ENCODE data around the gene ANGPTL8. TPM values are rescaled to one million over a fixed set of nuclear protein-coding genes. Genes with fewer than 3 reads are reported as not detected.

The ANGPTL8 gene
- total and polyA plus RNA-seq, 2 experiments from 2014 or later: not detected

DNA sequence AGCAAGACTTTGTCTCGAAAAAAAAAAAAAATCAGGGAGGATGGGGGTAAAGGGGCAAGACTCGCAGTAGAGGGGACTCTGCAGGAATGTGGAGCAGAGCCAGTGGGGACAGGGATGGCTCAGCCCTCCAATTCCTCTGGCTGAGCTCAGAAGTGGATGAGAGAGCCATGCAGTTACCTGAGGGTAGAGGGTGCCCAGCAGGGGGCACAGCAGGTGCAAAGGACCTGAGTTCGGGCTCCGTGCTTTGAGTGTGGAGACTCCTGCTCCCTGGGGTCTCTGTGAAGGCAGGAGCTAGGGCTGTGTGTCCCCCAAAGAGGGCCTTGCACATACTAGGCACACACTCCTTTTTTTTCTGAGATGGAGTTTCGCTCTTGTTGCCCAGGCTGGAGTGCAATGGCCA lies 15.2 kb downstream of the ANGPTL8 start:
- Histone ChIP-seq H3K9me2 (ENCODE audit: insufficient read depth) (no peaks in the 10 kb centered on the region), H3K27me3 (ENCODE audit: insufficient read depth) (no peaks in the 10 kb centered on the region), H3K4me1 (ENCODE audit: insufficient read depth) (no peaks in the 10 kb centered on the region), H4K20me1 (replicated peaks; ENCODE audit: insufficient read depth) (no peaks in the 10 kb centered on the region; the same call in none of the 2 replicates), H3K4me3 (no peak overlapping the region), H3K4me2 (no peak overlapping the region), H2AFZ (no peak overlapping the region), H3K36me3 (ENCODE audit: insufficient read depth) (no peaks in the 10 kb centered on the region; the same call in 1 of the 2 replicates), H3F3A (replicated peaks; ENCODE audit: low read depth) (no peaks in the 10 kb centered on the region), H3K27ac (ENCODE audit: low read depth) (peak overlapping the region; percentile 32; the same call in 1 of the 2 replicates), H3K79me2 (replicated peaks; ENCODE audit: insufficient read depth) (peaks cover 10% of the 10 kb centered on the region)
- Mint-ChIP-seq H3K4me1 (no peaks in the 10 kb centered on the region), H3K27me3 (ENCODE audit: insufficient read depth, low read depth, poor library complexity) (peaks cover 7% of the 10 kb centered on the region), H3K27ac (no peak overlapping the region), H3K9me3 (no peaks in the 10 kb centered on the region), H3K4me3 (no peak overlapping the region), H3K36me3 (ENCODE audit: low read depth) (peaks cover 23% of the 10 kb centered on the region; the same call in 2 of the 3 replicates)
- TF ChIP-seq, protein P1, sequence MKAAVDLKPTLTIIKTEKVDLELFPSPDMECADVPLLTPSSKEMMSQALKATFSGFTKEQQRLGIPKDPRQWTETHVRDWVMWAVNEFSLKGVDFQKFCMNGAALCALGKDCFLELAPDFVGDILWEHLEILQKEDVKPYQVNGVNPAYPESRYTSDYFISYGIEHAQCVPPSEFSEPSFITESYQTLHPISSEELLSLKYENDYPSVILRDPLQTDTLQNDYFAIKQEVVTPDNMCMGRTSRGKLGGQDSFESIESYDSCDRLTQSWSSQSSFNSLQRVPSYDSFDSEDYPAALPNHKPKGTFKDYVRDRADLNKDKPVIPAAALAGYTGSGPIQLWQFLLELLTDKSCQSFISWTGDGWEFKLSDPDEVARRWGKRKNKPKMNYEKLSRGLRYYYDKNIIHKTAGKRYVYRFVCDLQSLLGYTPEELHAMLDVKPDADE (IDR thresholded peaks at IDR 0.05): no peak
- TF ChIP-seq, protein P2, sequence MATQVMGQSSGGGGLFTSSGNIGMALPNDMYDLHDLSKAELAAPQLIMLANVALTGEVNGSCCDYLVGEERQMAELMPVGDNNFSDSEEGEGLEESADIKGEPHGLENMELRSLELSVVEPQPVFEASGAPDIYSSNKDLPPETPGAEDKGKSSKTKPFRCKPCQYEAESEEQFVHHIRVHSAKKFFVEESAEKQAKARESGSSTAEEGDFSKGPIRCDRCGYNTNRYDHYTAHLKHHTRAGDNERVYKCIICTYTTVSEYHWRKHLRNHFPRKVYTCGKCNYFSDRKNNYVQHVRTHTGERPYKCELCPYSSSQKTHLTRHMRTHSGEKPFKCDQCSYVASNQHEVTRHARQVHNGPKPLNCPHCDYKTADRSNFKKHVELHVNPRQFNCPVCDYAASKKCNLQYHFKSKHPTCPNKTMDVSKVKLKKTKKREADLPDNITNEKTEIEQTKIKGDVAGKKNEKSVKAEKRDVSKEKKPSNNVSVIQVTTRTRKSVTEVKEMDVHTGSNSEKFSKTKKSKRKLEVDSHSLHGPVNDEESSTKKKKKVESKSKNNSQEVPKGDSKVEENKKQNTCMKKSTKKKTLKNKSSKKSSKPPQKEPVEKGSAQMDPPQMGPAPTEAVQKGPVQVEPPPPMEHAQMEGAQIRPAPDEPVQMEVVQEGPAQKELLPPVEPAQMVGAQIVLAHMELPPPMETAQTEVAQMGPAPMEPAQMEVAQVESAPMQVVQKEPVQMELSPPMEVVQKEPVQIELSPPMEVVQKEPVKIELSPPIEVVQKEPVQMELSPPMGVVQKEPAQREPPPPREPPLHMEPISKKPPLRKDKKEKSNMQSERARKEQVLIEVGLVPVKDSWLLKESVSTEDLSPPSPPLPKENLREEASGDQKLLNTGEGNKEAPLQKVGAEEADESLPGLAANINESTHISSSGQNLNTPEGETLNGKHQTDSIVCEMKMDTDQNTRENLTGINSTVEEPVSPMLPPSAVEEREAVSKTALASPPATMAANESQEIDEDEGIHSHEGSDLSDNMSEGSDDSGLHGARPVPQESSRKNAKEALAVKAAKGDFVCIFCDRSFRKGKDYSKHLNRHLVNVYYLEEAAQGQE (IDR thresholded peaks at IDR 0.05; ENCODE audit: unreplicated experiment): no peak
- TF ChIP-seq, protein P3, sequence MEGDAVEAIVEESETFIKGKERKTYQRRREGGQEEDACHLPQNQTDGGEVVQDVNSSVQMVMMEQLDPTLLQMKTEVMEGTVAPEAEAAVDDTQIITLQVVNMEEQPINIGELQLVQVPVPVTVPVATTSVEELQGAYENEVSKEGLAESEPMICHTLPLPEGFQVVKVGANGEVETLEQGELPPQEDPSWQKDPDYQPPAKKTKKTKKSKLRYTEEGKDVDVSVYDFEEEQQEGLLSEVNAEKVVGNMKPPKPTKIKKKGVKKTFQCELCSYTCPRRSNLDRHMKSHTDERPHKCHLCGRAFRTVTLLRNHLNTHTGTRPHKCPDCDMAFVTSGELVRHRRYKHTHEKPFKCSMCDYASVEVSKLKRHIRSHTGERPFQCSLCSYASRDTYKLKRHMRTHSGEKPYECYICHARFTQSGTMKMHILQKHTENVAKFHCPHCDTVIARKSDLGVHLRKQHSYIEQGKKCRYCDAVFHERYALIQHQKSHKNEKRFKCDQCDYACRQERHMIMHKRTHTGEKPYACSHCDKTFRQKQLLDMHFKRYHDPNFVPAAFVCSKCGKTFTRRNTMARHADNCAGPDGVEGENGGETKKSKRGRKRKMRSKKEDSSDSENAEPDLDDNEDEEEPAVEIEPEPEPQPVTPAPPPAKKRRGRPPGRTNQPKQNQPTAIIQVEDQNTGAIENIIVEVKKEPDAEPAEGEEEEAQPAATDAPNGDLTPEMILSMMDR (conservative IDR thresholded peaks at IDR 0.05; ENCODE audit: low read depth in 2 of 2): peak in 1 of 2 experiments; percentile 18; a peak in 2 of 4 replicates
- DNase-seq (ENCODE audit: low spot score) (peak; percentile 20), ATAC-seq (no peak; the same call in 2 of the 3 replicates)

DNA sequence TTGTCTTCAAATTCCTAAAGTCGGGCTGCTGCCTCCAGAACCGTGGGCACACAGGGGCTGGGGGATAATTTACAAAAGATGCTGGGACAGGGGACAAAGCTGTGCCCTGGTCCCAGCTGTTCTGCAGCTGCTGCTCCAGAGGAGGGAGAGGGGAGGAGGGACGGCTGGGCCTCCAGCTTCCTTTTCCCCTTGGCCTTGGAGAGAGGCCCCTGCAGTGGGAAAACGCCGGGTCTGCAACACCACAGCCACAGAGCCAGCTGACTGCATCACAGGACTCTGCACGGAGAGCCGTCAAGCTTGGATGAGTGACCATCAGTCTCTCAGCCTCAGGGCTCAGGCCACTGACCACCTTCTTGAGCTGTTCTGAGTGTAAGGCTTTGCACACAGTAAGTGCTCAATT lies 16.8 kb downstream of the ANGPTL8 start:
- Histone ChIP-seq H3K79me2 (replicated peaks; ENCODE audit: insufficient read depth) (peaks cover 19% of the 10 kb centered on the region), H3F3A (replicated peaks; ENCODE audit: low read depth) (no peaks in the 10 kb centered on the region), H3K9me2 (ENCODE audit: insufficient read depth) (no peaks in the 10 kb centered on the region), H3K27me3 (ENCODE audit: insufficient read depth) (no peaks in the 10 kb centered on the region), H3K4me3 (no peak overlapping the region), H3K36me3 (ENCODE audit: insufficient read depth) (no peaks in the 10 kb centered on the region; the same call in 1 of the 2 replicates), H2AFZ (no peak overlapping the region), H3K4me1 (ENCODE audit: insufficient read depth) (no peaks in the 10 kb centered on the region), H3K4me2 (no peak overlapping the region), H3K27ac (ENCODE audit: low read depth) (peak overlapping the region; percentile 69), H4K20me1 (replicated peaks; ENCODE audit: insufficient read depth) (no peaks in the 10 kb centered on the region; the same call in none of the 2 replicates)
- Mint-ChIP-seq H3K4me1 (peaks cover 5% of the 10 kb centered on the region; the same call in 1 of the 3 replicates), H3K9me3 (no peaks in the 10 kb centered on the region), H3K27me3 (ENCODE audit: insufficient read depth, low read depth, poor library complexity) (peaks cover 9% of the 10 kb centered on the region), H3K4me3 (no peak overlapping the region), H3K36me3 (ENCODE audit: low read depth) (peaks cover 17% of the 10 kb centered on the region), H3K27ac (no peak overlapping the region)
- no peak for DNase-seq (ENCODE audit: low spot score)
- ATAC-seq: peak; percentile 48
- TF ChIP-seq, protein P3 (conservative IDR thresholded peaks at IDR 0.05; ENCODE audit: low read depth in 2 of 2): no peak
- TF ChIP-seq, protein P1 (IDR thresholded peaks at IDR 0.05): no peak
